HepG2 (cell line): Measurements from ENCODE around the gene HMGCLL1.

Experiments used
- CHCHD3 ChIP-seq: sonication (generic); formaldehyde crosslinking; IDR thresholded peaks from 2 replicates; pipeline ENCODE4 v1.8.0; 2022; ENCODE audit warnings: mild to moderate bottlenecking, missing genetic modification reagents, moderate library complexity
- CTCF ChIP-seq: sonication (generic); formaldehyde crosslinking; IDR thresholded peaks from 2 replicates; pipeline ENCODE4 v1.5.0; 2020; ENCODE audit warnings: mild to moderate bottlenecking, missing genetic modification reagents, moderate library complexity
- PHF21A ChIP-seq: sonication (generic); formaldehyde crosslinking; IDR thresholded peaks from 2 replicates; pipeline ENCODE4 v1.5.0; 2020; ENCODE audit warnings: mild to moderate bottlenecking, missing genetic modification reagents
- TAF1 ChIP-seq: sonication (generic); formaldehyde crosslinking; IDR thresholded peaks from 2 replicates; pipeline ENCODE4 v1.4.0; 2020; ENCODE audit warnings: missing genetic modification reagents
- ZNF101 ChIP-seq: sonication (generic); formaldehyde crosslinking; IDR thresholded peaks from 2 replicates; pipeline ENCODE4 v1.4.0; 2020; ENCODE audit warnings: mild to moderate bottlenecking, low read depth, missing genetic modification reagents, borderline replicate concordance
- ZNF335 ChIP-seq: sonication (generic); formaldehyde crosslinking; IDR thresholded peaks from 2 replicates; pipeline ENCODE4 v1.4.0; 2020; ENCODE audit warnings: missing genetic modification reagents

- TF ChIP-seq CTCF (CRISPR knock-in tag) = no peak
- no peak for TF ChIP-seq CHCHD3 (CRISPR knock-in tag)
- no peak for TF ChIP-seq ZNF101 (CRISPR knock-in tag)
- TF ChIP-seq PHF21A (CRISPR knock-in tag) = no peak
- TF ChIP-seq ZNF335 (CRISPR knock-in tag) = no peak
- no peak for TF ChIP-seq TAF1
These were observed 33.2 kb downstream of the HMGCLL1 start for GRCh38 chr6:55545791-55546190.
